Tibial artery (tissue), 4 donors: ENCODE data around the gene HFM1.
"Not testable (repeated sequence)": the region's sequence is repeated elsewhere in the genome, so short reads cannot be mapped to it uniquely, and the experiment has no call there.

Source experiments
- DNase-seq, 2 donors: peaks; one replicate each; pipeline ENCODE4 v3.0.0-alpha.2; 2019
- H3K27ac ChIP-seq, 2 donors: fragments of 200-600 bp; sonication (generic) in 1 of 2; 1 replicate in 1 of 2; 2 replicates in 1 of 2; pipeline ENCODE4 v1.5.1; 2018 to 2019; ENCODE audit warnings: mild to moderate bottlenecking in 1 of 2
- H3K27me3 ChIP-seq, 2 donors: fragments of 200-600 bp; sonication (generic) in 1 of 2; one replicate each; pipeline versions ENCODE4 v1.5.1 to v1.6.0; 2016 to 2019
- H3K36me3 ChIP-seq, 3 donors: fragments of 200-600 bp; sonication (generic) in 2 of 3; one replicate each; pipeline ENCODE4 v1.5.1; 2016 to 2019; ENCODE audit warnings: mild to moderate bottlenecking in 2 of 3
- H3K4me1 ChIP-seq, 4 donors: fragments of 200-600 bp; sonication (generic) in 2 of 4; 1 replicate in 3 of 4; 2 replicates in 1 of 4; pipeline ENCODE4 v1.5.1; 2016 to 2019
- H3K4me3 ChIP-seq, 2 donors: fragments of 200-600 bp; sonication (generic) in 1 of 2; 1 replicate in 1 of 2; 2 replicates in 1 of 2; pipeline ENCODE4 v1.5.1; 2018 to 2019; ENCODE audit warnings: mild to moderate bottlenecking in 2 of 2
- H3K9me3 ChIP-seq, 3 donors: fragments of 200-600 bp; sonication (generic) in 1 of 3; one replicate each; pipeline ENCODE4 v1.5.1; 2016 to 2019
- intact Hi-C: fragments of 100-400 bp; cut with DNase I; formaldehyde crosslinking; loops from one replicate; pipeline ENCODE4 v1.15.0; 2023; ENCODE audit warnings: low total_unique reads
- TF ChIP-seq, protein P1 (sequence below), 2 experiments: fragments of 200-600 bp in 1 of 2; fragments of 450-650 bp in 1 of 2; IDR thresholded peaks; one replicate each; pipeline ENCODE4 v1.5.1; 2017 to 2019; ENCODE audit warnings: antibody characterized with exemption in 2 of 2, mild to moderate bottlenecking in 1 of 2, moderate library complexity in 1 of 2

Gene HFM1

DNA sequence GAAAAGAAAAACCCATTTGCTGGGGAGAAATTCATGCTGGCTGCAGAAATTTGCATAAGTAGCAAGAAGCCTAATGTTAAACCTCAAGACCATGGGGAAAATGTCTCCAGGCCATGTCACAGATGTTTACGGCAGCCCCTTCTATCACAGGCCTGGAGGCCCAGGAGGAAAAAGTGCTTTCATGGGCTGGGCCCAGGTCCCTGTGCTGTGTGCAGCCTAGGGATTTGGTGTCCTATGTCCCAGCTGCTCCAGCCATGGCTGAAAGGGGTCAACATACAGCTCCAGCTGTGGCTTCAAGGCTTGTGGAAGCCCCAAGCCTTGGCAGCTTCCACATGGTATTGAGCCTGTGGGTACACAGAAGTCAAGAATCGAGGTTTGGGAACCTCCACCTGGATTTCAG is 93.0 kb downstream of the HFM1 start:
- TF ChIP-seq, protein P1, sequence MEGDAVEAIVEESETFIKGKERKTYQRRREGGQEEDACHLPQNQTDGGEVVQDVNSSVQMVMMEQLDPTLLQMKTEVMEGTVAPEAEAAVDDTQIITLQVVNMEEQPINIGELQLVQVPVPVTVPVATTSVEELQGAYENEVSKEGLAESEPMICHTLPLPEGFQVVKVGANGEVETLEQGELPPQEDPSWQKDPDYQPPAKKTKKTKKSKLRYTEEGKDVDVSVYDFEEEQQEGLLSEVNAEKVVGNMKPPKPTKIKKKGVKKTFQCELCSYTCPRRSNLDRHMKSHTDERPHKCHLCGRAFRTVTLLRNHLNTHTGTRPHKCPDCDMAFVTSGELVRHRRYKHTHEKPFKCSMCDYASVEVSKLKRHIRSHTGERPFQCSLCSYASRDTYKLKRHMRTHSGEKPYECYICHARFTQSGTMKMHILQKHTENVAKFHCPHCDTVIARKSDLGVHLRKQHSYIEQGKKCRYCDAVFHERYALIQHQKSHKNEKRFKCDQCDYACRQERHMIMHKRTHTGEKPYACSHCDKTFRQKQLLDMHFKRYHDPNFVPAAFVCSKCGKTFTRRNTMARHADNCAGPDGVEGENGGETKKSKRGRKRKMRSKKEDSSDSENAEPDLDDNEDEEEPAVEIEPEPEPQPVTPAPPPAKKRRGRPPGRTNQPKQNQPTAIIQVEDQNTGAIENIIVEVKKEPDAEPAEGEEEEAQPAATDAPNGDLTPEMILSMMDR (IDR thresholded peaks at IDR 0.05) = no peak
- H3K36me3 ChIP-seq = no peaks in the 10 kb centered on the region
- peaks cover 0 to 13% (median 0%) of the 10 kb centered on the region in 3 donors for H3K9me3 ChIP-seq
- intact Hi-C loops = no loop called here
- H3K27ac ChIP-seq = no peak overlapping the region
- no peaks in the 10 kb centered on the region for H3K4me1 ChIP-seq
- DNase-seq = no peak
- no peaks in the 10 kb centered on the region for H3K27me3 ChIP-seq
- no peak overlapping the region for H3K4me3 ChIP-seq

DNA sequence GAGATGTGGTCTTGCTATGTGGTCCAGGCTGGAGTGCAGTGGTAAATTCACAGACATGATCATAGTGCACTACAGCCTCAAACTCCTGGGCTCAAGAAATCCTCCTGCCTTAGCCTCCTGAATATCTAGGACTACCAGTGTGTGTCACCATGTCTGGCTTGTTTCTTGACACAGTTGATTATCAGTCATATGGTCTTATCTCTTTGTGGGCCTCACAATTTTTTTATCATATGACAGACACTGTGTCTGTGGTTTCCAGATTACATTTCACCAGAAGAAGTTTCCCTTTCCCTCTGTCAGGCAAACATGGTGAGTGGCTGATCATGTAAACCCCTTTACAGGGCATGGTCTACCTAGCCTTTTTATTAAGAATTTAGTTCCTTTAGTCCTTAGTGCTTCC is 96.1 kb downstream of the HFM1 start:
- no peak overlapping the region for H3K27ac ChIP-seq
- no peak for DNase-seq
- intact Hi-C loops = no loop called here
- no peaks in the 10 kb centered on the region for H3K4me1 ChIP-seq
- peaks cover 0 to 16% (median 0%) of the 10 kb centered on the region in 3 donors for H3K9me3 ChIP-seq
- H3K36me3 ChIP-seq = no peaks in the 10 kb centered on the region
- no peaks in the 10 kb centered on the region for H3K27me3 ChIP-seq
- TF ChIP-seq, protein P1 (IDR thresholded peaks at IDR 0.05) = no peak
- no peak overlapping the region for H3K4me3 ChIP-seq

DNA sequence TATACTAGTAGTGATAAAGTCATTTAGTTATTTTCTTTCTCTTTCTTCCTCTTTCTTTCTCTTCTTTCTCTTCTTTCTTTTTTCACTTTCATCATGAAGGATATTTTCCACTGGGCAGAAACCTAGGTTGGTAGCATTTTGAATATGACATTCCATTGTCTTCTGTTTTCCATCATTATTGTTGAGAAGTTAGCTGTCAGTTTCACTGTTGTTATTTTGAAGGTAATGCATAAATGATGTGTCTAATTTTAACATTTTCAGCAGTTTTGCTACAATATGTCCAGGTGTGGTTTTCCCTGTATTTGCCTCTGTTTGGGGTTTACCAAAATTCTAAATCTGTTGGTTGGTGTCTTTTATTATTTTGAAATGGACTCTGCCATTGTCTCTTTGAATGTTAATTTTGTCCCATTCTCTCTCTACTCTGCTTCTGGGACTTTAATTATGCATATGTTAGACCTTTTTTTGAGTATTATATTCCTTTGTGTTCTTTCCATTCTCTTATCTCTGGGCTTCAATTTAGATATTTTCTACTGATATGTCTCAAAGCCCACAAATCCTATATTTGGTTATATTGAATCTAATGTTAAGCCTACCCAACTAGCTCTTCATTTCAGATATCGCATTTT is 96.7 kb downstream of the HFM1 start:
- Histone ChIP-seq H3K36me3 (no peaks in the 10 kb centered on the region), H3K27me3 (no peaks in the 10 kb centered on the region), H3K4me1 (no peaks in the 10 kb centered on the region), H3K9me3 (peaks cover 0 to 16% (median 0%) of the 10 kb centered on the region in 3 donors), H3K4me3 (no peak overlapping the region), H3K27ac (no peak overlapping the region)
- TF ChIP-seq, protein P1 (IDR thresholded peaks at IDR 0.05) = no peak
- intact Hi-C loops = no loop called here
- no peak for DNase-seq

DNA sequence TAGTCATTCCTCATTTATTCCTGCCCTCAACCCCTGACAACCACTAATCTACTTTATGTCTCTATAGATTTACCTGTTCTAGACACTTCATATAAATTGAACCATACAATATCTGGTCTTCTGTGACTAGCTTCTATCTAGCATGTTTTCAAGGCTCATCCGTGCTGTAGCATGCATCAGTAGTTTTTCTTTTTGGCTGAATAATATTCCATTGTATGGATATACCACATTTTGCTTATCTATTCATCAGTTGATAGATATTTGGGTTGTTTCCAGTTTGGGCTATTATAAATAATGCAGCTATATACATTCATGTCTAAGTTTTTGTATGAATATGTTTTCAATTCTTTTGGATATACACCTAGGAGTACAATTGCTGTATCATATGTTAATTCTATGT is 101.5 kb downstream of the HFM1 start:
- TF ChIP-seq, protein P1 (IDR thresholded peaks at IDR 0.05) = no peak
- Histone ChIP-seq H3K36me3 (no peaks in the 10 kb centered on the region), H3K9me3 (peaks cover 0 to 10% (median 0%) of the 10 kb centered on the region in 3 donors), H3K4me3 (no peak overlapping the region), H3K27me3 (no peaks in the 10 kb centered on the region), H3K4me1 (no peaks in the 10 kb centered on the region), H3K27ac (no peak overlapping the region)
- DNase-seq = no peak
- intact Hi-C loops = no loop called here

DNA sequence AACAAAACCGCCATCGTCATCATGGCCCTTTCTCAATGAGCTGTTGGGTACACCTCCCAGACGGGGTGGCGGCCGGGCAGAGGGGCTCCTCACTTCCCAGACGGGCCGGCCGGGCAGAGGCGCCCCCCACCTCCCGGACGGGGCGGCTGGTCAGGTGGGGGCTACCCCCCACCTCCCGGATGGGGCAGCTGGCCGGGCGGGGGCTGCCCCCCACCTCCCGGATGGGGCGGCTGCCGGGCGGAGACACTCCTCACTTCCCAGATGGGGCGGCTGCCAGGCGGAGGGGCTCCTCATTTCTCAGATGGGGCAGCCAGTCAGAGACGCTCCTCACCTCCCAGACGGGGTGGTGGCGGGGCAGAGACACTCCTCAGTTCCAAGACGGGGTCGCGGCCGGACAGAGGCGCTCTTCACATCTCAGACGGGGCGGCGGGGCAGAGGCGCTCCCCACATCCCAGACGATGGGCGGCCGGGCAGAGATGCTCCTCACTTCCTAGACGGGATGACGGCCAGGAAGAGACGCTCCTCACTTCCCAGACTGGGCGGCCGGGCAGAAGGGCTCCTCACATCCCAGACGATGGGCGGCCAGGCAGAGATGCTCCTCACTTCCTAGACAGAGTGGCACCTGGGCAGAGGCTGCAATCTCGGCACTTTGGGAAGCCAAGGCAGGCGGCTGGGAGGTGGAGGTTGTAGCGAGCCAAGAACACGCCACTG is 115.6 kb downstream of the HFM1 start:
- not testable (repeated sequence) for H3K9me3 ChIP-seq, H3K27me3 ChIP-seq, H3K4me1 ChIP-seq, H3K4me3 ChIP-seq, H3K36me3 ChIP-seq, H3K27ac ChIP-seq, DNase-seq
- intact Hi-C loops = loop anchor here (10.0 kb wide), 1 partner anchor 636 kb away; no protein-coding TSS in a partner anchor

DNA sequence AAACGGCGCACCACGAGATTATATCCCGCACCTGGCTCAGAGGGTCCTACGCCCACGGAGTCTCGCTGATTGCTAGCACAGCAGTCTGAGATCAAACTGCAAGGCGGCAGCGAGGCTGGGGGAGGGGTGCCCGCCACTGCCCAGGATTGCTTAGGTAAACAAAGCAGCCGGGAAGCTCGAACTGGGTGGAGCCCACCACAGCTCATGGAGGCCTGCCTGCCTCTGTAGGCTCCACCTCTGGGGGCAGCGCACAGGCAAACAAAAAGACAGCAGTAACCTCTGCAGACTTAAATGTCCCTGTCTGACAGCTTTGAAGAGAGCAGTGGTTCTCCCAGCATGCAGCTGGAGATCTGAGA is 117.7 kb downstream of the HFM1 start:
- H3K4me1 ChIP-seq, H3K27ac ChIP-seq, H3K9me3 ChIP-seq, DNase-seq, H3K27me3 ChIP-seq, H3K36me3 ChIP-seq, H3K4me3 ChIP-seq: not testable (repeated sequence)
- intact Hi-C loops = loop anchor here (10.0 kb wide), 1 partner anchor 638 kb away; no protein-coding TSS in a partner anchor

DNA sequence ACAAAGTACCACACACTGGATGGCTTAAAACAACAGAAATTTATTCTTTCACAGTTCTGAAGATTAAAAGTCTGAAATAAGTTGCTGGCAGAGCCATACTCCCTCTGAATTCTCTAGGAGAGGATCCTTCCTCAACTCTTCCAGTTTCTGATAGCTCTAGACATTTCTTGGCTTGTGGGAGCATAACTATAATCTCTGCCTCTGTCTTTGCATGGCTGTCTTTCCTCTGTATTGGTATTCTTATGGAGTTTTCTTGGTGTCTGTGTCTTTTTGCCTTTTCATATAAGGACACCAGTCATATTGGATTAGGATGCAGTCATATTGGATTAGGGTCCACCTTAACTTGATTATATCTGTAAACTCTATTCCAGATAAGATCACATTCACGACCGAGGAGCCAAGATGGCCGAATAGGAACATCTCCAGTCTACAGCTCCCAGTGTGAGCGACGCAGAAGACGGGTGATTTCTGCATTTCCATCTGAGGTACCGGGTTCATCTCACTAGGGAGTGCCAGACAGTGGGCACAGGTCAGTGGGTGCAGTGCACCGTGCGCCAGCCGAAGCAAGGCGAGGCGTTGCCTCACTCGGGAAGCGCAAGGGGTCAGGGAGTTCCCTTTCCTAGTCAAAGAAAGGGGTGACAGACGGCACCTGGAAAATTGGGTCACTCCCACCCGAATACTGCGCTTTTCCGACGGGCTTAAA is 118.2 kb downstream of the HFM1 start:
- H3K27ac ChIP-seq, H3K9me3 ChIP-seq, H3K27me3 ChIP-seq, H3K4me3 ChIP-seq, DNase-seq, H3K4me1 ChIP-seq, H3K36me3 ChIP-seq: not testable (repeated sequence)
- intact Hi-C loops = loop anchor here (10.0 kb wide), 1 partner anchor 638 kb away; no protein-coding TSS in a partner anchor
